Nephron progenitor cell (in vitro differentiated cells): Measurements from ENCODE around the gene DDX28.
A peak's percentile ranks its signal among the peaks of the same experiment; 100 is the strongest.

Experiments
- DNase-seq: peaks from one replicate; pipeline ENCODE4 v3.0.0; 2021
- H3K27ac Mint-ChIP-seq: 2 replicates; pipeline ENCODE4 v1.8.0; 2021; ENCODE audit warnings: mild to moderate bottlenecking, moderate library complexity, mixed read lengths
- H3K27me3 Mint-ChIP-seq: 2 replicates; pipeline ENCODE4 v1.8.0; 2021; ENCODE audit warnings: mild to moderate bottlenecking, low read depth, mixed read lengths; ENCODE audit not compliant: poor library complexity
- H3K36me3 Mint-ChIP-seq: 2 replicates; pipeline ENCODE4 v1.8.0; 2021; ENCODE audit warnings: low read depth, mixed read lengths
- H3K4me1 Mint-ChIP-seq: 2 replicates; pipeline ENCODE4 v1.8.0; 2021; ENCODE audit warnings: mixed read lengths
- H3K4me3 Mint-ChIP-seq: 2 replicates; pipeline ENCODE4 v1.8.0; 2021; ENCODE audit warnings: mild to moderate bottlenecking, moderate library complexity, mixed read lengths
- H3K9me3 Mint-ChIP-seq: 2 replicates; pipeline ENCODE4 v1.8.0; 2021; ENCODE audit warnings: mild to moderate bottlenecking, moderate library complexity, mixed read lengths
- CTCF ChIP-seq: fragments of 200-600 bp; sonication (generic); IDR thresholded peaks from 2 replicates; pipeline ENCODE4 v1.5.0; 2021; ENCODE audit warnings: antibody characterized with exemption

DDX28 gene

GRCh38 chr16:67971111-67971510 lies 51.9 kb downstream of the DDX28 start:
- H3K4me1 Mint-ChIP-seq = peaks cover 48% of the 10 kb centered on the region
- no peaks in the 10 kb centered on the region for H3K36me3 Mint-ChIP-seq
- H3K4me3 Mint-ChIP-seq = peak overlapping the region; percentile 26
- peaks cover 25% of the 10 kb centered on the region for H3K27me3 Mint-ChIP-seq
- no peak for DNase-seq
- no peaks in the 10 kb centered on the region for H3K9me3 Mint-ChIP-seq
- peak overlapping the region; percentile 74 for H3K27ac Mint-ChIP-seq
- no peak for TF ChIP-seq CTCF
